LNCaP clone FGC (cell line): ENCODE measurements around the gene ADGRF5.

Experiments
- DNase-seq: peaks from one replicate; pipeline ENCODE4 v3.0.0-alpha.2; 2011; ENCODE audit warnings: low read depth
- H3K4me3 ChIP-seq: 2 replicates; pipeline ENCODE4 v1.5.1; 2011; ENCODE audit warnings: mild to moderate bottlenecking, low read depth, low read length, control low read depth
- CTCF ChIP-seq: IDR thresholded peaks from 2 replicates; pipeline ENCODE4 v1.5.1; 2012; ENCODE audit warnings: mild to moderate bottlenecking; ENCODE audit not compliant: control insufficient read depth, insufficient read depth; ENCODE audit errors: extremely low read depth

The ADGRF5 gene

DNA sequence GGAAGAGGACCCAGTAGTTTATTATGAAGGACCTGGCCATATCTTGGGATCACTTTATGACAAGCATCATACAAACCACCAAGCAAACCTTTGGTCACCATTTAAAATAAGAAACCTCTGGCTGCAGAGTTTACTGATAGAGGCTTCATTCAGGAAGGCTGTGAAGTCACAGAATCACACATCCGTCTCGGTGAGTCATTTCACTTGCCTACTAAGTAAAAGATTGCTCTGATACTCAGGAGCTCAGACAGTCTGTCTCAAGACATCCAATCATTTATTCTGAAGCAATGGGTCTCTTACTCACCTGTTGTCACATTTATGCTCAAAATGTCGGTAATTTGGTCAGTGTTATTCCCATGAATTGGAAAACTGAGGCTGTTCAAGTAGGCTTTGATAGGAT is 33.7 kb downstream of the ADGRF5 start:
- no peak overlapping the region for H3K4me3 ChIP-seq
- no peak for TF ChIP-seq CTCF
- DNase-seq, result no peak

DNA sequence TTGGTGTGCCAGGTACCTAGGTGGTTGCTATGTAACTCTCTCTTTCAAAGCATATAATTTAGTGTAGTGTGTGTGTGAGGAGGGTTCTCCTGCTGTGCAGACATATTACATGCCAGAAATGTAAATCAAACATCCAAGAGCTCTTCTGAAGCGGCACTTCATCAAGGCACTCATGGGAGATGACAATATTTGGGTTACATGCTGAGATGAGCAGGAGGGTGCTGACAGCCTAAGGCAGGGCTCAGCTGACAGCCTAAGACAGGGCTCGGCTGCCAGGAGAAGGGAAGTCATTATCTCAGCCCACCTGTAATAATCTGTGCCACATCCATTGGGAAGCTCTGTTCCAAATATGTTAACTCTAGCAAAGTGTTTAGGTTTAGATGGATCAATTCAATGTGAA is 39.1 kb downstream of the ADGRF5 start:
- no peak overlapping the region for H3K4me3 ChIP-seq
- no peak for DNase-seq
- TF ChIP-seq CTCF, result no peak

- DNase-seq, result no peak
- no peak overlapping the region for H3K4me3 ChIP-seq
- TF ChIP-seq CTCF, result no peak
Measured at GRCh38 chr6:46879003-46879402, 42.7 kb downstream of the ADGRF5 start.

DNA sequence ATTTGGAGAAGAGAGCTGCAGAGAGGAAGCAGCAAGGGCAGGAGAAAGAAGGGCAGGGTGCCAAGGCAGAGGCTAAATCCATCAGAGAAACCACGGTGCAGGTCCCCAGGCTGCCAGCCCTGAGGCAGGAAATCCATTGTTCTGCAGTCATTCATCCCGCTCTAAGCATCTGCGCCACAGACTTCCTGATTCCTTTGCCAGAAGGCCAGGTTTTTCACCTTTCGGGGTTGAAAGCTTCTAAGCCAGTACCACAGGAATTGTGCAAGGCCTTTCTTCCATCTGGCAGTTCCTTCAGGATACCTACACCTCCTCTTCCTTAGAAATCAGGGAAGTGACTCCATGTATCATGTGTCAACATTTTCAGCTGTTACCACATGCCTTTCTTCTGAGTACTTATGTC is 45.6 kb downstream of the ADGRF5 start:
- no peak for DNase-seq
- TF ChIP-seq CTCF, result no peak
- H3K4me3 ChIP-seq, result no peak overlapping the region

DNA sequence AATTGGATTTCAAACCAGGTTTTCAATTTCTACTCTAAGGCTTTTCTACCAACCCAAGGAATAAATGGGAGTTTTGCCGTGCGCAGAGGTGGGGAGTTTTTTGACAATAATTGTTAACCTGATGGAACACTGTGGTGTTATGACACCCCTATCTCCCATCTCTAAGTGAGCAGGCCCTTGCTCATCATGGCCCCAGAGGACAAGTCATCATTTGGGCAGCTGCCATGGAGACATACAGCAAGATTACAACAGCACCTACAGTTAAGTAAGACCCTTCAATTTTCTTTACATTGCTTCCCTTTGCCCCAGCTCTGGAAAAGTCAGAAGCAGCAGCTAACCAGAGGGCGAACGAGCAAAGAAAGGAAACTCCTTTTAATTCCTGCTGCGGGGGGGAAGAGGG is 54.3 kb downstream of the ADGRF5 start:
- no peak overlapping the region for H3K4me3 ChIP-seq
- TF ChIP-seq CTCF, result no peak
- DNase-seq, result no peak

GRCh38 chr6:46865221-46865620 is 56.5 kb downstream of the ADGRF5 start:
- H3K4me3 ChIP-seq, result no peak overlapping the region
- TF ChIP-seq CTCF, result no peak
- no peak for DNase-seq

GRCh38 chr6:46863791-46864190 is 57.9 kb downstream of the ADGRF5 start:
- H3K4me3 ChIP-seq, result no peak overlapping the region
- TF ChIP-seq CTCF, result no peak
- no peak for DNase-seq
